K562 (cell line): ENCODE results near the gene LPAR3.

ENCODE experiments used
- BCL6 ChIP-seq: fragments of 250-450 bp; sonication (Bioruptor Pico); IDR thresholded peaks from 2 replicates; pipeline ENCODE4 v1.4.0; 2020
- BHLHE40 ChIP-seq: IDR thresholded peaks from 2 replicates; pipeline ENCODE4 v1.6.1; 2011; ENCODE audit warnings: low read length, improper control_type of control experiment
- CCAR2 ChIP-seq: fragments of 200-400 bp; formaldehyde crosslinking; IDR thresholded peaks from 2 replicates; pipeline ENCODE4 v1.6.1; 2017; ENCODE audit warnings: mild to moderate bottlenecking, low read depth, low read length
- ESRRA ChIP-seq: fragments of 450-650 bp; IDR thresholded peaks from 2 replicates; pipeline ENCODE4 v1.6.1; 2014; ENCODE audit warnings: low read depth, mild to moderate bottlenecking, moderate library complexity, borderline replicate concordance
- LARP7 ChIP-seq: fragments of 450-650 bp; IDR thresholded peaks from 2 replicates; pipeline ENCODE4 v1.6.1; 2016
- MYBL2 ChIP-seq, 2 experiments: fragments of 450-650 bp in 1 of 2; sonication (generic) in 1 of 2; formaldehyde crosslinking in 1 of 2; IDR thresholded peaks; 2 replicates each; pipeline versions ENCODE4 v1.6.1 to v1.8.1; 2017 to 2022; ENCODE audit warnings: borderline replicate concordance in 1 of 2, inconsistent platforms in 1 of 2, low read depth in 1 of 2, mild to moderate bottlenecking in 1 of 2, missing genetic modification reagents in 1 of 2, moderate library complexity in 1 of 2
- POLR2A ChIP-seq: fragments of 450-650 bp; conservative IDR thresholded peaks from 2 replicates; pipeline ENCODE4 v1.6.1; 2016
- POLR2AphosphoS2 ChIP-seq: IDR thresholded peaks from 2 replicates; pipeline ENCODE4 v1.6.1; 2012; ENCODE audit warnings: low read length, improper control_type of control experiment
- TAF15 ChIP-seq: fragments of 200-400 bp; formaldehyde crosslinking; IDR thresholded peaks from 2 replicates; pipeline ENCODE4 v1.6.1; 2017; ENCODE audit warnings: mild to moderate bottlenecking, low read depth, low read length, moderate library complexity
- TF ChIP-seq, protein P1 (sequence below): sonication (generic); formaldehyde crosslinking; IDR thresholded peaks from 2 replicates; pipeline ENCODE4 v1.8.1; 2022; ENCODE audit warnings: missing genetic modification reagents

DNA sequence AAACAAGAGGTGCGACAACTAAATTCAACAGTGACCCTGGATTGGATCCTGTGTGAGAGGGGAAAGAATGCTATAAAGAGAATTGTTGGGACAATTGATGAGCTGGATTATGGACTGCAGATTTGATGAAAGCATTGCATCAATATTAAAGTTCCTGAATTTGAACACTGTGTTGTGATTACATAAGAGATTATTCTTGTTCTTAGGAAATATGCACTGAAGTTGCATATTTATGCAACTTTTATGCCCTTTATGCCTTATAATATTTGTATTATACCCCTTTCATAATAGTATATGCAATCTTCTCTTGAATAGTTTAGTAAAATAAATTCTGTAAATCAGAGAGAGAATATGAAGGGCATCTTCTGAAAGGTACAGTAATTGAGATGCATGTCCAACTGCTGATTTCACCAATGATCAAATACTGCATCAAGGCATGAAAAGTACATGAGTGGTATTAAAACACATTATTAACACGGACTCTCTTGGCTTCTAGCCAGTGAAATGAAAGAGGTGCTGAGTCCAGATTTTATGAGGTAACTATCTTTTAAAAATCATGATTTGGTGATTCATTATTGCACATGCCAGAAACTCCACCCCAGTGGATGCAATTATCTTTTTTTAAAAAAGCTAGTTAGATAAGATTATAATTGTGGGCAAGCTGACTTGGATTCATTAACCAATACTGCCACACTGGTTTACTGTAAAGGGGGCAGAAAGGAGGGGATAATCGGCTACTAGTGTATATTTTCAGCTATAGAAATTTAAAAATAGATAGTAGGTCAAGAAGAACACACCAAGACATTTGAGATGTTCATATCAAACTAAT is 19.9 kb upstream of the LPAR3 start:
- TF ChIP-seq MYBL2 (IDR thresholded peaks at IDR 0.05; ENCODE audit: low read depth), result no peak
- TF ChIP-seq MYBL2 (CRISPR knock-in tag; IDR thresholded peaks at IDR 0.05; ENCODE audit: borderline replicate concordance), result no peak
- no peak for TF ChIP-seq BHLHE40
- TF ChIP-seq CCAR2, result no peak
- no peak for TF ChIP-seq POLR2A
- TF ChIP-seq, protein P1, sequence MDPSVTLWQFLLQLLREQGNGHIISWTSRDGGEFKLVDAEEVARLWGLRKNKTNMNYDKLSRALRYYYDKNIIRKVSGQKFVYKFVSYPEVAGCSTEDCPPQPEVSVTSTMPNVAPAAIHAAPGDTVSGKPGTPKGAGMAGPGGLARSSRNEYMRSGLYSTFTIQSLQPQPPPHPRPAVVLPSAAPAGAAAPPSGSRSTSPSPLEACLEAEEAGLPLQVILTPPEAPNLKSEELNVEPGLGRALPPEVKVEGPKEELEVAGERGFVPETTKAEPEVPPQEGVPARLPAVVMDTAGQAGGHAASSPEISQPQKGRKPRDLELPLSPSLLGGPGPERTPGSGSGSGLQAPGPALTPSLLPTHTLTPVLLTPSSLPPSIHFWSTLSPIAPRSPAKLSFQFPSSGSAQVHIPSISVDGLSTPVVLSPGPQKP (CRISPR knock-in tag), result no peak
- no peak for TF ChIP-seq ESRRA
- no peak for TF ChIP-seq POLR2AphosphoS2
- no peak for TF ChIP-seq BCL6
- TF ChIP-seq LARP7, result no peak
- no peak for TF ChIP-seq TAF15
